Adipose tissue (tissue), 3 donors: Measurements from ENCODE around the gene NUDCD2. TPM values are rescaled to one million over a fixed set of nuclear protein-coding genes. Genes with fewer than 3 reads are reported as not detected.
"Not testable (repeated sequence)": the region's sequence is repeated elsewhere in the genome, so short reads cannot be mapped to it uniquely, and the experiment has no call there.

Experiments
- H3K27ac ChIP-seq: one replicate; pipeline ENCODE4 v1.5.1; 2013; ENCODE audit warnings: low read depth, low read length
- WGBS, 3 donors: extraction: QIAGEN DNeasy Blood & Tissue Kit; methylation state at CpG; one replicate each; pipeline ENCODE4 v1.1.7; 2013; 5-methylcytosine and 5-hydroxymethylcytosine counted together
- polyA plus RNA-seq, 3 donors: library from polyadenylated mRNA; stranded (reverse); fragments of 200-250 nt; gene quantifications; one replicate each; pipeline ENCODE4 v1.2.3, GENCODE V29; 2013
- donor health status: healthy with polysubstance abuse.
- donor health status: Bipolar disorder and iron deficiency.
- donor health status: healthy.

The NUDCD2 gene
- polyA plus RNA-seq, 3 donors = 4.4 to 10.9 (median 5.4) TPM

DNA sequence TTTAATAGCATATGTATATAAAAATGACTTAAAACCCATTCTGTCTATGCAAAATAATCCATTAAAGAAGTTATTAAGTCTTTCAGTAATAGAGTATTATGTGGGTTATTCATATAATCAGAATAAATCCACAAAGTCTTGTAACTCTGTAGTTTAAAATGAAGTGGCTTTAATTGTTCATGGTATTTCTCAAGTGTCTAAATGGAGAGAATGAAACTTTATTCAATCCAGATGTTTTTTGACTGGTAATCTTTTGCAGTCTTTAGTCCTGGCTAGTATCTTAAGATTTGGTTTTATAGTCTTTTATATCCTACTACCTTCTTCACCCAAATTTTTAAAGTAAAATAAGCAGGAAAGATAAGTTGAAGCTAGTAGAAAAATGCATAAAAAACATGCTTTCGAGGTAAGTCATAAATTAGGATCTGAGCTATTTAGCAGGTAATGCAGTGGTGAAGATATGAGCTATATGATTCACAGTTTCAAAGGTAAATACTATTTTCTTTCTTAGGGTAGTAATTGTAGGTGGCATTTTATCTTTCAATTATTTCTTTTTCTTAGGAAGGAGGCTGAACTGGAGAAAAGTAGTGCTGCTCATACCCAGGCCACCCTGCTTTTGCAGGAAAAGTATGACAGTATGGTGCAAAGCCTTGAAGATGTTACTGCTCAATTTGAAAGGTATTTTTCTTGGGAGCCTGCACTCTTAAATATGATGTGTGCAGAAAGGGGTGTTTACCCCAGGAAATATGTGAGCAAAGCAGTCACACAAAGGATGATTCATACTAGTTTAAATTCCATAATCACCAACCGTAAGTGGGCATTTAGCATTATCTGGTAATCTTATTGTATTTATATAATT lies 18.5 kb upstream of the NUDCD2 start:
- no peak overlapping the region for H3K27ac ChIP-seq
- WGBS, 3 donors = 94 to 95% (median 94%) methylated on average over 2 of the region's 2 CpGs

DNA sequence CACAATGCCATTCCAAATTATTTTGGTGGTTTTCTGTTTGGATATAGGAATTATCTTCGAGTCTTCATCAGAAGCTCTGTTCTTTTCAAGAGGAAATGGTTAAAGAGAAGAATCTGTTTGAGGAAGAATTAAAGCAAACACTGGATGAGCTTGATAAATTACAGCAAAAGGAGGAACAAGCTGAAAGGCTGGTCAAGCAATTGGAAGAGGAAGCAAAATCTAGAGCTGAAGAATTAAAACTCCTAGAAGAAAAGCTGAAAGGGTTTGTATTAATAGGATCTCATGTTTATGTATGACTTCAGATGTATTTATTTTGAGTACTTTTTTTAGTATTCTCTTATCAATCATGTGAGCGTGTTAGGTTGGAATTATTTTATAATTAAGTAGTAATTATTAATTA lies 15.5 kb upstream of the NUDCD2 start:
- no peak overlapping the region for H3K27ac ChIP-seq
- WGBS, 3 donors = 81 to 87% (median 86%) methylated on average over 2 of the region's 2 CpGs

DNA sequence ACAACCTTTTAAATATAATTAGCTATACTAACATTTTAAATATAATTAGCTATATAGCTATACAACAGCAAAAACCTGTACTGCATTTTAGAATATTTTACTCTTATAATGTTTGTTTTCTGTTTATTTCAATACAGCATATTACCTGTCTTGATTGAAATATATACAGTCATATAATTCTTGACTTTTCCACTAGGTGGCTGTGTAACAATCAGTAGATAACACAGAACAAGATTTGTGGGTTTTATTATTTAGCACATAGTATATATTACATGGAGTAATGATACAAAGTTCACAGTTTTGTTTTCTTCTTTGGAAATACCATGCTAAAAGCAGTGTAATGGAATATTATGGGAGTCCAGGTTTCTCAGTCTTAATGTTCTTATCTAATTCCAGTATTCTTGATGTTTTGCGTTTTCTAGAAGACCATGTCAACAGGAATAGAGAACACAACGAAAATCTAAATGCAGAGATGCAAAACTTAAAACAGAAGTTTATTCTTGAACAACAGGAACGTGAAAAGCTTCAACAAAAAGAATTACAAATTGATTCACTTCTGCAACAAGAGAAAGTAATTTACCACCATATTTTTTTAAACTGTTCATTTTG lies 13.8 kb upstream of the NUDCD2 start:
- H3K27ac ChIP-seq = no peak overlapping the region
- 95 to 96% (median 96%) methylated on average over 3 of the region's 3 CpGs for WGBS, 3 donors

DNA sequence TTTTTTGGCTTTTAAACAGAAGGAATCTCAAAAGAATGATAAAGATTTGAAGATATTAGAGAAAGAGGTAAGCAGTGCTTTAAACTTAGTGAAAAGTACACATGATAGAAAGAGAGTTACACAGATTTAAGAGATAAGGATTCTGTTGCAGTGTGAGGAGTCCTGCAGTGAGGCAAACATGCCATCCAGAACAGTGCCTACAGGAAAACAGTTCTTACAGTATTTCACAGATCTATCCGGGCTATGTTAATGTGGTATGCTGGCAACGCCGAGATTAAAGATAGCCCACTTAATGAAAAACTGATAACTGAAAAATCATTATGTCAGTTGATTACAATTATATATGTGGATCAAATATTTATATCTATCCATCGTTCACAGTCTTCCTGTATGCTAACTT lies 7.8 kb upstream of the NUDCD2 start:
- 82 to 85% (median 83%) methylated on average over 4 of the region's 4 CpGs for WGBS, 3 donors

DNA sequence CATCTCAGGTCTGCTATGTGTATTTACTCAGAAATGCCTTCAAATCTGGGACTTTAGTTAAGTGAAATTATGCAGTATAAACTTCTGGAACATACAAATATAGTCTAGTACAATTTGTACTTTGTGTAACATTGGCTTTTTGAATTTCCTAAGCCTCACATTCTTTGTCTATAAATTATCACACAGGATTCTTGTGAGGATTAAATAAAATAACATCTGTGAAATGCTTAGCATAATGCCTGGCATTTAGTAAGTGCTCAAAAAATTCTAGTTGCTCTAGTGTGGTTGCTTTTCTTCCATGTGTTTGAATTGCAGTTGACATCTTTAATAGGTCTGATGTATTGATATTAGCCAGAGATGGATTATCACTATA lies 3.1 kb upstream of the NUDCD2 start:
- no peak overlapping the region for H3K27ac ChIP-seq

More for the DNA sequence above, 7.8 kb upstream of the NUDCD2 start:
- no peak overlapping the region for H3K27ac ChIP-seq

DNA sequence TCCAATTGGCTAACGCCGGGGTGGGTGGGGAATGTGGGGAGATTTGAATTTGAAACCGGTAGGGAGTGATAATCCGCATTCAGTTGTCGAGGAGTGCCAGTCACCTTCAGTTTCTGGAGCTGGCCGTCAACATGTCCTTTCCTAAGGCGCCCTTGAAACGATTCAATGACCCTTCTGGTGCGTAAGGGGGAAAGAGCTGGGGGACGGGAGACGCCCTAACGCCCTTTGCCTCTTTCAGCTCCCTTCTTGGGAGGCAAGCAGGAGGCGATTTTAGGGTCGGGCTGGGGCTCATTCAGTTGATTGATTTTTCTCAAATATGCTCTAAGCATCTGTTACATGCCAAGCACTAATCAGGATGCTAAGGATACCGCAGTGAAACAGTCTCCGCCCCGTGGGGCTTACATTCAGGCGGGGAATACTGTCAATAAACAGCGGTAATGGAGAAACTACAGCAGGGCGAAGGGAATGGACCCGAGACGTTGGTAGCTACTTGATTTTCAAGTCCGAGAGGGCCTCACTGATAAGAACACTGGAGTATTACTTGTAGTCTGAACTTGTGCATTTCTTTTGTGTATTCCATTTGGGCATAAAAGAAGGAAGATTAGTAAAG lies 765 bp upstream of the NUDCD2 start, which contains the start of gene HMMR:
Gene HMMR, plus strand, starts transcription at position 71 of the 610 bp plus-strand sequence. Its CDS starts 61 bp downstream, at position 132.
- 0% methylated on average over 23 of the region's 23 CpGs for WGBS, 3 donors
- H3K27ac ChIP-seq = peak within 1 kb of the TSS; percentile 88

DNA sequence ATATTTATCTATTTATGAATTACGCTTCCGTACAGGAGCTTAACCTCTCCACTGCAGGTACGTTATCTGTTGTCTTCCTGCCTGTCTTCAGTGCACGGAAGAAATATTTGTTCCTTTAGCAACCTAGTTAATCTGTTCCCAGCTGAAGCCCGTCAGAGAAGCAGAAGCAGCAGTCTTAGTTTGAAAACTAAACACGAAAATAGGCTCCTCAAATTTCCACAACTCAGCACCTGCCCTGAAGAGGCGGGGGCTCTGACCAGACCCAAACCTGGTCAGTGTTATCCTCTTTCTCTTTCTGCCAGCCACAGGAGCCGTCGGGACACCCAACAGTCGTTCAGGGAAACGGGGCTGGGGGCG lies 462 bp downstream of the NUDCD2 start:
- 0% methylated on average over 12 of the region's 12 CpGs for WGBS, 3 donors
- peak overlapping the region; percentile 88 for H3K27ac ChIP-seq

DNA sequence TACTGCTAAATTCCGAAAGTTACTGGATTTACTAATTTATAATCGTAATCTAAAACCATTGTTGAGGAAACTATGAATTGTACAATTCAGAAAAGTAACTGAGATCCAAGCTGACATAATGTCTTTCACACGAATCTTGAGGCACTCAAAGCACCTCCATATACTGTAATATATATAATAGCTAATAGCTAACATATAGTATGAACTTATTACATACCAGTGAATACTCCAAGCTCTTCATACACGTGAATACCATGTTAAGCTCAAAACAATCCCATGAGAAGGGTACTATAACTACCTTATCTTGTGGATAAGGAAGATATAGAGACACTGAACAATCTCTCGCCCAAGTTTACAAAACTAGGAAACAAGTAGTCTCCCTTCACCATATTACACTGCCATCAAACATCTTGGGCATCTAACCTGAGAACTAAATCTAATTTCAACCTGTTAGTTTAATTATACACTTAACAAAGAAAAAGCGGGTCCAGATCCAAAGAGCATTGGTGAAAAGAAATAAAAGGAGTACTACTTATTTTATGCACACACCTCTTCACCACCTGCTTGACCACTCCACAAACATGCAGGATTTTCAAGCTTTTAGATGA lies 1.0 kb downstream of the NUDCD2 start:
- 25 to 49% (median 40%) methylated on average over 6 of the region's 6 CpGs for WGBS, 3 donors

DNA sequence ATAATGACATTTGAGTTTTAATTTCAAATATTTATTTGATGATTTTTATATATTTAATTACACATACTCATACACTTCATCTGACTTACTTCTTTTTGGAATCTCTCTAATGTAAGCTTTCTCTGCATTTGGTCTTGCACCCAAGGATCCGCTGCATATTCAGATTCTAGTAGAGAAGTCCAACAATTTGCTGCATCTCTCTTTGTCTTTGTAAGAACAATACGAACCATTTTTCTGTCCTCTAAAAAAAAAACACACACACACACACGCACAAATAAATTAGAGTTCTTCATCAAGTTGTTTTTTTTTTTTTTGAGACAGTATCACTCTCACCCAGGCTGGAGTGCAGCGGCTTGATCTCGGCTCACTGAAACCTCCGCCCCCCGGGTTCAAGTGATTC lies 3.1 kb downstream of the NUDCD2 start:
- 95 to 97% (median 96%) methylated on average over 7 of the region's 7 CpGs for WGBS, 3 donors
- H3K27ac ChIP-seq = no peak overlapping the region

More for the DNA sequence above, 1.0 kb downstream of the NUDCD2 start:
- H3K27ac ChIP-seq = no peak overlapping the region

DNA sequence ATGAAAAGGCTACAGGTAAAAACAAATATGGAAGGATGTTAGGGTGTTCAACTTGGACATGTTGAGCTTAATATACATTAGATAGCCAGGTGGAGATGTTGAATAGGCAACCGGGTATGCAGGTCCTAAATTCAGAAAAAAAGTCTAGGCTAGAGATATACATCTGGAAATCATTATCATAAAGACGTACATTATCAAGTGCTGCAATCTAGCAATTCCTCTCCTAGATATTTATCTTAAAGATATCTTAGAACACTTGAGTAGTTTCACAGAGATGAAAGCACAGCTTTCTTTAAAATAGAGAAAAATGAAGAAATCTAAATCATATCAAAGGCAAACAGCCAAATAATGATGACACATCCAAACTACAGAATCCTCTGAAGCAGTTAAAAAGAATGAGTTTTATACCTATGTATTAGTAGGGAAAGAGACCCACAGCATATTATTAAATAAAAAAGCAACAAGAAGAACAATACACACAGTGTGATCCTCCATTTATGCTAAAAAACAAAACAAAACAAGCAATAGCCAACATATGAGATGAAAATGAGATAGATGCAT lies 3.8 kb downstream of the NUDCD2 start:
- WGBS, 3 donors = 84 to 88% (median 84%) methylated on average over 2 of the region's 2 CpGs
- no peak overlapping the region for H3K27ac ChIP-seq

DNA sequence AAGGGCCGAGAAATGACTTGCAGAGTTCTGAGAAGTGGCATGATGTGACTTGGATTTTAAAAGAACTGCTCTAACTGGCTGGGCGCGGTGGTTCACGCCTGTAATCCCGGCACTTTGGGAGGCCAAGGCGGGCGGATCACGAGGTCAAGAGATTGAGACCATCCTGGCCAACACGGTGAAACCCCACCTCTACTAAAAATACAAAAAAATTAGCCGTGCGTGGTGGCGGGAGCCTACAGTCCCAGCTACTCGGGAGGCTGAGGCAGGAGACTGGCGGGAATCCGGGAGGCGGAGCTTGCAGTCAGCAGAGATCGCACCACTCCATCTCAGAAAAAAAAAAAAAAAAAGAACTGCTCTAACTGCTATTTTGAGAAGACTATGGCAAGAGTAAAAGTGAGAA lies 4.5 kb downstream of the NUDCD2 start:
- H3K27ac ChIP-seq = not testable (repeated sequence)
- 96 to 98% (median 98%) methylated on average over 17 of the region's 17 CpGs for WGBS, 3 donors

DNA sequence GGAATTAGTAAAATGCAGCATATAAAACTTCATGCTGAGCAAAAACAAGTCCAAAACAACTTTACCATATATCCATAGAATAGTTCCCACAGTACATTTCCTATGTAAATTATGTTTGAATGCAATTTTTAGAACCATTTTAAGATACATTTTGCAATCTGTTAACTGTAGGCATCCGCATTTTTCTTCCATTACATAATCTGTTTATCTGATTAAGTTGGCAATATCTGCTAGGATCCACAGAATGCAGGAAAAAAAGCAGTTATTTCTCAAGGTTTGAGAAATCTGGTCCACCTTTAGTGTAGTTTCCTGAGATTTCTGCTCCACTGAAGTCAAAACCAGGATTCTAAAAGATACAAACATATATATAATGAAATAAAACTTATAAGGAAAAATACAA lies 6.2 kb downstream of the NUDCD2 start:
- no peak overlapping the region for H3K27ac ChIP-seq
- WGBS, 3 donors = 41 to 67% (median 58%) methylated on average over 1 of the region's 1 CpG

DNA sequence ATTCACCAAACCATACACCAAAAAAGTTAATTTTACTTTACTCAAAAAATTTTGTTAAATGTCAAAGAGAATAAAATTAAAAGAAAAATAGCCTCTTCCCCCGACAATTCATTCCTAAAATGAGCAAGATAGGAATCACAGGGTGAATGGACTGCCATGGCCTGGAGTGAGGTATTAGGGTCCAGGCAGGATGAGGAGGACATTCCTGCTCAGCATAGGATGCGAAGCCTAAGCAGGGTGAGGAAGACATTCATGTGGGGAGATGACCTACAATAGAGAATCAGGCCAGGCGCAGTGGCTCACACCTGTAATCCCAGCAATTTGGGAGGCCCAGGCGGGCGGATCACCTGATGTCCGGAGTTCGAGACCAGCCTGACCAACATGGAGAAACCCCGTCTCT lies 8.4 kb downstream of the NUDCD2 start:
- H3K27ac ChIP-seq = no peak overlapping the region
- WGBS, 3 donors = 95 to 99% (median 97%) methylated on average over 8 of the region's 8 CpGs

DNA sequence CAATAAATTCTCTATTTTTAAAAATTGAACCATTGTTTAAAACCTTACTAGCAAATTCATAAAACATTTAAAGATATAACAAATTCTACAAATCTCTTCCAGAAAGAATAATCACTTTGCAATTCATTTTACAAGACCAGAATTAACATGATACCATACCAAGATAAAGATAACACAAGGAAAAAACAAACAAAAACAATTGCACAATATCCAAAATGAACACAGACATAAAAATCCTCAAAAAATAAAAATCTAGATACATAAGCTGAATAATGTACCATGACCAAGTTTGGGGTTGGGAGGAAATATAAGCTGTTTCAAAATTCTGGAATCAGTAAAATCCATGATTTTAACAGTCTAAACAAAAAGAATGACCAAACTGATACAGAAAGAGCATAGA lies 11.4 kb downstream of the NUDCD2 start:
- no peak overlapping the region for H3K27ac ChIP-seq

DNA sequence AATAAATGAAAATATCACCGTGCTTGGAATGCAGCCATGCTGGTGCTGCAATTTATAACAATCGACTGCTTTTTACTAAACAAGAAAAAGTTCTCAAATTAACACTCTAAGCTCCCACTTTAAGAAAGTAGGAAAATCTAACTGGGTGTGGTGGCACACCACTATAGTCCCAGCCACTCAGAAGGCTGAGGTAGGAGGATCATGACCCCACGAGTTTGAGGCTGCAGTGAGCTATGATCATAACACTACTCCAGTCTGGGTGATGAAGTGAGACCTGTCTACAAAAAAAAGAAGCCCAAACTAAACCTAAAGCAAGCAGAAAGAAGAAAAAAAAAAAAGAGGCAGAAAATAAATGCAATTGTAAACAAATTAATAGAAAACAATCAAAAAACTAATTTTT lies 12.0 kb downstream of the NUDCD2 start:
- WGBS, 3 donors = 84 to 87% (median 87%) methylated on average over 3 of the region's 3 CpGs
- no peak overlapping the region for H3K27ac ChIP-seq

DNA sequence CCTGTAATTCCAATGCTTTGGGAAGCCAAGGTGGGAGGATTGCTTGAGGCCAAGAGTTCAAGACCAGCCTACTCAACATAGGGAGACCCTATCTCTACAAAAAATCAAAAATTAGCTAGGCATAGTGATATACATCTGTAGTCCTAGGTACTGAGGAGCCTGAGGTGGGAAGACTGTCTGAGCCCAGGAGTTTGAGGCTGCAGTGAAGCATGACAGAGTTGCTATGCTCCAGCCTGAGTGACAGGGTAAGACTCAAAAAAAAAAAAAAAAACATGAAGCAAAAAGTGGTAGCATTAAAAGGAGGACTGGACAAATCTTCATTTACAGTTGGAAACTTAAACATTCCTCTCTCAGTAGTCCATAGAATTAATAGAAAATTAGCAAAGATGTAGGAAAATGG lies 12.7 kb downstream of the NUDCD2 start:
- H3K27ac ChIP-seq = no peak overlapping the region

DNA sequence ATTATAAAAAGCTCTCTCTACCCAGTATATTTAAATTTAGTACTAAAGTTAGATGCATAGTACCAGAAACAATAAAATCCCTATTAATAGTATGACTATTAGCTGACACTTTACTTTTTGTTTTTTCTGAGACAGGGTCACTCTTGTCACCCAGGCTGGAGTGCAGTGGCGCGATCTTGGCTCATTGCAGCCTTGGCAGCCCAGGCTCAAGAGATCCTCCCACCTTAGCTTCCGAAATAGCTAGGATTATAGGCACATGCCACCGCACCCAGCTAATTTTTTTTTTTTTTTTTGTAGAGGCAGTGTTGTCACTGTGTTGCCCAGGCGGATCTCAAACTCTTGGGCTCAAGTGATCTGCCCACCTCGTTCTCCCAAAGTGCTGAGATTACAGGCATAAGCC lies 14.6 kb downstream of the NUDCD2 start:
- H3K27ac ChIP-seq = no peak overlapping the region
- WGBS, 3 donors = 90 to 96% (median 93%) methylated on average over 6 of the region's 6 CpGs

DNA sequence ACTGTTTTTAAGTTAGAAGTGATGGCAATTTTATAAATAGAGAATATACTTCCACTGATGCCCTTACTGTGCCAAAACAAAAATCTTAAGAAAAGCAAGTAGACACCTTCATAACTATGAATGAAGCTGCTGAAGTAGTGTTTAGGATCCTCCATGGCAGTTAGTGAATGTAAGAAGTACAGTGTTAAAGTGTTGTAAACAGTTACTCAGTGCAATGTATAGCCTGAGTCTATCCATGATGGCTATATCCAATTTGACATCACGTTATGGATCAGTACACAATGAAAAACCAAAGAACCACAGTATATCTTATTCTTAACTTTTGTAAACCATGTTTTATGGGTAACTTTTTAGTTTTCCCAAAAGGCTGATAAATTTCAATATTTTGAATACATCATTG lies 15.4 kb downstream of the NUDCD2 start:
- H3K27ac ChIP-seq = no peak overlapping the region
- WGBS, 3 donors = 85 to 93% (median 90%) methylated on average over 1 of the region's 1 CpG

DNA sequence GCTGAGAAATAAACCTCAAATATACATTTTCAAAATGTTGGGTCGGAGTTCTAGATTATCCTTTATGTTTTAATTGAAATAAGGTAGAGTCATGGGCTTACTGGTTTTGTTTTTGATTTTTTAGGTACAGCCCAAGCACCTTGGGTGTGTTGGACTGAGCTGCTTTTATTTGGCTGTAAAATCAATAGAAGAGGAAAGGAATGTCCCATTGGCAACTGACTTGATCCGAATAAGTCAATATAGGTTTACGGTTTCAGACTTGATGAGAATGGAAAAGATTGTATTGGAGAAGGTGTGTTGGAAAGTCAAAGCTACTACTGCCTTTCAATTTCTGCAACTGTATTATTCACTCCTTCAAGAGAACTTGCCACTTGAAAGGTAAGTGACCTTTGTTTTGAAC lies 18.9 kb downstream of the NUDCD2 start:
- no peak overlapping the region for H3K27ac ChIP-seq
- WGBS, 3 donors = 66 to 98% (median 95%) methylated on average over 3 of the region's 3 CpGs
